Vagina (tissue), 2 donors: Measurements from ENCODE around the gene MEGF9. TPM values are rescaled to one million over a fixed set of nuclear protein-coding genes. Genes with fewer than 3 reads are reported as not detected.

Source experiments
- DNase-seq, 2 donors: peaks; one replicate each; pipeline ENCODE4 v3.0.0-alpha.2; 2017; ENCODE audit errors: extremely low spot score in 2 of 2
- H3K27ac ChIP-seq: fragments of 200-600 bp; sonication (generic); one replicate; pipeline ENCODE4 v1.5.1; 2019
- H3K27me3 ChIP-seq: fragments of 200-600 bp; sonication (generic); one replicate; pipeline ENCODE4 v1.5.1; 2019
- H3K36me3 ChIP-seq, 2 donors: fragments of 200-600 bp; sonication (generic); one replicate each; pipeline ENCODE4 v1.5.1; 2017 to 2019
- H3K4me1 ChIP-seq: fragments of 200-600 bp; sonication (generic); one replicate; pipeline ENCODE4 v1.5.1; 2019
- H3K4me3 ChIP-seq, 2 donors: fragments of 200-600 bp; sonication (generic); 1 replicate in 1 of 2; 2 replicates in 1 of 2; pipeline ENCODE4 v1.5.1; 2016 to 2019
- H3K9me3 ChIP-seq: fragments of 200-600 bp; sonication (generic); one replicate; pipeline ENCODE4 v1.5.1; 2019
- POLR2A ChIP-seq, 2 donors: fragments of 450-650 bp; IDR thresholded peaks; one replicate each; pipeline ENCODE4 v1.6.1; 2017; ENCODE audit warnings: antibody characterized with exemption in 2 of 2, mild to moderate bottlenecking in 2 of 2, moderate library complexity in 2 of 2
- POLR2AphosphoS5 ChIP-seq, 2 donors: sonication (generic); formaldehyde crosslinking; IDR thresholded peaks; one replicate each; pipeline ENCODE4 v1.9.0; 2017; ENCODE audit warnings: antibody characterized with exemption in 2 of 2, mild to moderate bottlenecking in 2 of 2, low read depth in 1 of 2; ENCODE audit not compliant: insufficient read depth in 1 of 2
- intact Hi-C: fragments of 100-400 bp; cut with DNase I; formaldehyde crosslinking; loops from one replicate; pipeline ENCODE4 v1.15.1; 2023
- total RNA-seq: library from RNA; depleted of rRNA; stranded (reverse); fragments of >200 nt; gene quantifications from one replicate; pipeline ENCODE4 v1.2.3, GENCODE V29; 2016
- TF ChIP-seq, protein P1 (sequence below), 3 experiments: fragments of 450-650 bp in 2 of 3; fragments of 200-600 bp in 1 of 3; sonication (generic) in 1 of 3; IDR thresholded peaks; one replicate each; pipeline ENCODE4 v1.5.1; 2017 to 2019; ENCODE audit warnings: antibody characterized with exemption in 3 of 3, mild to moderate bottlenecking in 2 of 3, moderate library complexity in 2 of 3

Gene MEGF9
- total RNA-seq, 1 donor from 2014 or later, result 17.7 TPM

DNA sequence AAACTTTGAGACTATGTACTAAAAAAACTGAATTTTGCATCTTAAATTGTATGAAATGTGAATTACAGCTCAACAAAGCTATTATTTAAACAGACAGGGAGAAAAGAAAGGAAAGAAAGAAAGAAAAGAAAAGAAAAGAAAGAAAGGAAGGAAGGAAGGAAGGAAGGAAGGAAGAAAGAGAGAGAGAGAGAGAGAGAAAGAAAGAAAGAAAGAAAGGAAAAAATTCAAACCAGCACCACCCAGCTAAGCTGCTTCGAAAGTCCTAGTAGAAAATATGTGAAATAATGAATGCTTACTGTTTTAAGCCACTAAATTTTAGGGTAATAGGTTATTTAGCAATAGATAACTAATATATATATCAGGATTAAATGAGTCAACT lies 102.6 kb downstream of the MEGF9 start:
- intact Hi-C loops, result no loop called here
- no peak for TF ChIP-seq POLR2AphosphoS5 (IDR thresholded peaks at IDR 0.05; ENCODE audit: insufficient read depth in 1 of 2, low read depth in 1 of 2)
- TF ChIP-seq, protein P1, sequence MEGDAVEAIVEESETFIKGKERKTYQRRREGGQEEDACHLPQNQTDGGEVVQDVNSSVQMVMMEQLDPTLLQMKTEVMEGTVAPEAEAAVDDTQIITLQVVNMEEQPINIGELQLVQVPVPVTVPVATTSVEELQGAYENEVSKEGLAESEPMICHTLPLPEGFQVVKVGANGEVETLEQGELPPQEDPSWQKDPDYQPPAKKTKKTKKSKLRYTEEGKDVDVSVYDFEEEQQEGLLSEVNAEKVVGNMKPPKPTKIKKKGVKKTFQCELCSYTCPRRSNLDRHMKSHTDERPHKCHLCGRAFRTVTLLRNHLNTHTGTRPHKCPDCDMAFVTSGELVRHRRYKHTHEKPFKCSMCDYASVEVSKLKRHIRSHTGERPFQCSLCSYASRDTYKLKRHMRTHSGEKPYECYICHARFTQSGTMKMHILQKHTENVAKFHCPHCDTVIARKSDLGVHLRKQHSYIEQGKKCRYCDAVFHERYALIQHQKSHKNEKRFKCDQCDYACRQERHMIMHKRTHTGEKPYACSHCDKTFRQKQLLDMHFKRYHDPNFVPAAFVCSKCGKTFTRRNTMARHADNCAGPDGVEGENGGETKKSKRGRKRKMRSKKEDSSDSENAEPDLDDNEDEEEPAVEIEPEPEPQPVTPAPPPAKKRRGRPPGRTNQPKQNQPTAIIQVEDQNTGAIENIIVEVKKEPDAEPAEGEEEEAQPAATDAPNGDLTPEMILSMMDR (IDR thresholded peaks at IDR 0.05), result no peak
- TF ChIP-seq POLR2A (IDR thresholded peaks at IDR 0.05), result no peak
- Histone ChIP-seq H3K9me3 (no peaks in the 10 kb centered on the region), H3K4me3 (no peak overlapping the region), H3K4me1 (no peaks in the 10 kb centered on the region), H3K27me3 (no peaks in the 10 kb centered on the region), H3K36me3 (peaks cover 0 to 10% of the 10 kb centered on the region in 2 donors), H3K27ac (no peak overlapping the region)
- no peak for DNase-seq

- H3K27me3 ChIP-seq, result no peaks in the 10 kb centered on the region
- no peak for DNase-seq
- peaks cover 0 to 13% of the 10 kb centered on the region in 2 donors for H3K36me3 ChIP-seq
- H3K9me3 ChIP-seq, result no peaks in the 10 kb centered on the region
- no peaks in the 10 kb centered on the region for H3K4me1 ChIP-seq
- no peak for TF ChIP-seq POLR2AphosphoS5 (IDR thresholded peaks at IDR 0.05; ENCODE audit: insufficient read depth in 1 of 2, low read depth in 1 of 2)
- no peak for TF ChIP-seq POLR2A (IDR thresholded peaks at IDR 0.05)
- TF ChIP-seq, protein P1 (IDR thresholded peaks at IDR 0.05), result no peak
- intact Hi-C loops, result no loop called here
- no peak overlapping the region for H3K4me3 ChIP-seq
- H3K27ac ChIP-seq, result no peak overlapping the region
Measured at GRCh38 chr9:120610975-120611689, 103.1 kb downstream of the MEGF9 start.

DNA sequence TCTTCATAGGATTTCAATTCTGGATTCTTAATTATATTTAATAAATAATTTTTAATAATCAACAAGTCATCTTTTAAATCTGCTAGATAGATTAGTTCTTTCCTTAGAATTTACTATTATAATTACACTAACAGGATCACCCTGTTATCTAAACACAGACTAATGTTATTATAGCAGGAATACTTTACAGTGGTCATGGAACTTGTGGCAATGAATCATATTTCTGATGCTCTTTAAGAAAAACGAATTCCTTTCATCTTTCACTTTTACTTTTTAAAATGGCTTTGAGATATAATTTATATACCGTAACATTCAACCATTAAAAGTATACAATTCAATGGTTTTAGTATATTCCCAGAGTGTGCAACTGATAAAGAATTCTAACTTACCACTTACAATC lies 104.6 kb downstream of the MEGF9 start:
- Histone ChIP-seq H3K9me3 (no peaks in the 10 kb centered on the region), H3K36me3 (peaks cover 0 to 20% of the 10 kb centered on the region in 2 donors), H3K27ac (no peak overlapping the region), H3K27me3 (no peaks in the 10 kb centered on the region), H3K4me3 (no peak overlapping the region), H3K4me1 (no peaks in the 10 kb centered on the region)
- TF ChIP-seq, protein P1 (IDR thresholded peaks at IDR 0.05), result no peak
- TF ChIP-seq POLR2AphosphoS5 (IDR thresholded peaks at IDR 0.05; ENCODE audit: insufficient read depth in 1 of 2, low read depth in 1 of 2) (no peak), POLR2A (IDR thresholded peaks at IDR 0.05) (no peak)
- DNase-seq, result no peak
- intact Hi-C loops, result no loop called here

DNA sequence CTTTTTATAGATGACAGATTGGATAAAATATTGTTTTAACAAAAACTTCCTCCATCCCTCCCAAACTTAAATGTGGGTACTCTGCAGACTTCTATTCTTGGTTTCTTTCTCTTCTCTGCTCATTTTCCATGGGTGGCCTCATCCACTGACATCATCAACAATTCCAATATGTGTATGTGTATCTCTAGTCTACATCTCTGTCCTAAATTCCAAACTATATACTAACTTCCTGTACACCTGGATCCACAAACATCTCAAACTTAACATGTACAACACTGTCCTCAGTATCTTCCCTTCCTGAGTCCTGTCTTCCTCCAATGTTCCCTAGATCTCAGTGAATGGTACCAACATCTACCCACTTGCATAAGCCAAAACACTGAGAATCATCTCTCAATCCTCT lies 105.8 kb downstream of the MEGF9 start:
- Histone ChIP-seq H3K27me3 (no peaks in the 10 kb centered on the region), H3K27ac (no peak overlapping the region), H3K4me3 (no peak overlapping the region), H3K9me3 (no peaks in the 10 kb centered on the region), H3K36me3 (peaks cover 0 to 22% of the 10 kb centered on the region in 2 donors), H3K4me1 (no peaks in the 10 kb centered on the region)
- intact Hi-C loops, result no loop called here
- TF ChIP-seq, protein P1 (IDR thresholded peaks at IDR 0.05), result no peak
- TF ChIP-seq POLR2A (IDR thresholded peaks at IDR 0.05) (no peak), POLR2AphosphoS5 (IDR thresholded peaks at IDR 0.05; ENCODE audit: insufficient read depth in 1 of 2, low read depth in 1 of 2) (no peak)
- no peak for DNase-seq

GRCh38 chr9:120603591-120603990 lies 110.7 kb downstream of the MEGF9 start:
- H3K36me3 ChIP-seq, result peaks cover 0 to 22% of the 10 kb centered on the region in 2 donors
- no peaks in the 10 kb centered on the region for H3K4me1 ChIP-seq
- intact Hi-C loops, result no loop called here
- no peak overlapping the region for H3K27ac ChIP-seq
- no peak overlapping the region for H3K4me3 ChIP-seq
- no peaks in the 10 kb centered on the region for H3K9me3 ChIP-seq
- TF ChIP-seq POLR2A (IDR thresholded peaks at IDR 0.05) (no peak), POLR2AphosphoS5 (IDR thresholded peaks at IDR 0.05; ENCODE audit: insufficient read depth in 1 of 2, low read depth in 1 of 2) (no peak)
- TF ChIP-seq, protein P1 (IDR thresholded peaks at IDR 0.05), result no peak
- DNase-seq, result no peak
- H3K27me3 ChIP-seq, result no peaks in the 10 kb centered on the region
